ENCODE results near the gene ASIC2.

ASIC2 gene

DNA sequence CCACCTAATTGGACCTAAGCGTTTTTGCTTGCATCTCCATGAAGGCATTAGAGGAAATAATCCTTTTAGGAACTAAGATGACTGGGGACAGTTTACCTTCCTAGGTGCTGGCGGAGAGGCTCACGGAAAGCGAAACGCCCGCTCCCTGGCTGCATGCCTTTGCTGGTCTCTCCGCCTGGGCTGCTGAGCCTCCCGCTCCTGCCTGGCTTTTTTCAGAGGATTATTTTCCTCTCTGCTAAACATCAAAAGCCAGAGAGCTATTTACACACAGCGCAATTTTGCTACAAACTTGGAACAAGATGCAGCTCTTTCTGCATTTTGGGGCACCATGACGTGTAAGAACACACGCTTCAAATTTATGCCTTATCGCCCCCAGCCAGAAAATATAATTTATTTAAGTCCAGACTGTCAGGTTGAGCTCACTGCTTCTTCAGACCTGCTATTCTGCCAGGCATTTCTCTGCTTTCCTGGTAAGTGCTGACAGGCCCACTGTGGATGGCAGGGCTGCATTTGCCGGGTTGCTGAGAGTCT lies 177.0 kb downstream of the ASIC2 start:
- H3K4me3 ChIP-seq (ENCODE audit: control insufficient read depth, low read depth, low read length), result no peak overlapping the region
- TF ChIP-seq, protein P1, sequence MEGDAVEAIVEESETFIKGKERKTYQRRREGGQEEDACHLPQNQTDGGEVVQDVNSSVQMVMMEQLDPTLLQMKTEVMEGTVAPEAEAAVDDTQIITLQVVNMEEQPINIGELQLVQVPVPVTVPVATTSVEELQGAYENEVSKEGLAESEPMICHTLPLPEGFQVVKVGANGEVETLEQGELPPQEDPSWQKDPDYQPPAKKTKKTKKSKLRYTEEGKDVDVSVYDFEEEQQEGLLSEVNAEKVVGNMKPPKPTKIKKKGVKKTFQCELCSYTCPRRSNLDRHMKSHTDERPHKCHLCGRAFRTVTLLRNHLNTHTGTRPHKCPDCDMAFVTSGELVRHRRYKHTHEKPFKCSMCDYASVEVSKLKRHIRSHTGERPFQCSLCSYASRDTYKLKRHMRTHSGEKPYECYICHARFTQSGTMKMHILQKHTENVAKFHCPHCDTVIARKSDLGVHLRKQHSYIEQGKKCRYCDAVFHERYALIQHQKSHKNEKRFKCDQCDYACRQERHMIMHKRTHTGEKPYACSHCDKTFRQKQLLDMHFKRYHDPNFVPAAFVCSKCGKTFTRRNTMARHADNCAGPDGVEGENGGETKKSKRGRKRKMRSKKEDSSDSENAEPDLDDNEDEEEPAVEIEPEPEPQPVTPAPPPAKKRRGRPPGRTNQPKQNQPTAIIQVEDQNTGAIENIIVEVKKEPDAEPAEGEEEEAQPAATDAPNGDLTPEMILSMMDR (IDR thresholded peaks at IDR 0.05; ENCODE audit: control insufficient read depth, insufficient read depth, low read depth, low read length, missing control alignments), result no peak
- no peak for DNase-seq (ENCODE audit: low read depth)

DNA sequence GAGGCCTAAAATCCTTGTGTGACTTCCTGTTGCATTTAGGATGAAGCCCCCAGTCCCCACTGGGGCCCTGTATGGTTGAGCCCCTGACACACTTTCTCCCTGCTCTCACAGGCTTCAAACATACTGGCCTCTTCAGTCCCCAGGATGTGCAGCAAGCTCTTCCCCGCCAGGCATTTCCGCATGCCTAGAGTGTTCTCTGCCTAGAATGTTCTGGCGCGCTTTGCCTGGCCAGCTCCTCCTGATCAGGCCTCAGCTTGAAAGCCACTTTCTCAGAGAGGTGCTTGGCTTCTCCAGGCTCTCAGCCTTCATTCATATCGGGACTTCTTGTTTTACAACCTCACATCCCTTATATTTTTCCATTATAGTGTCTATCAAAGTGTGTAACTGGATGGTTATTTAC lies 177.7 kb downstream of the ASIC2 start:
- no peak overlapping the region for H3K4me3 ChIP-seq (ENCODE audit: control insufficient read depth, low read depth, low read length)
- TF ChIP-seq, protein P1 (IDR thresholded peaks at IDR 0.05; ENCODE audit: control insufficient read depth, insufficient read depth, low read depth, low read length, missing control alignments), result no peak
- no peak for DNase-seq (ENCODE audit: low read depth)

DNA sequence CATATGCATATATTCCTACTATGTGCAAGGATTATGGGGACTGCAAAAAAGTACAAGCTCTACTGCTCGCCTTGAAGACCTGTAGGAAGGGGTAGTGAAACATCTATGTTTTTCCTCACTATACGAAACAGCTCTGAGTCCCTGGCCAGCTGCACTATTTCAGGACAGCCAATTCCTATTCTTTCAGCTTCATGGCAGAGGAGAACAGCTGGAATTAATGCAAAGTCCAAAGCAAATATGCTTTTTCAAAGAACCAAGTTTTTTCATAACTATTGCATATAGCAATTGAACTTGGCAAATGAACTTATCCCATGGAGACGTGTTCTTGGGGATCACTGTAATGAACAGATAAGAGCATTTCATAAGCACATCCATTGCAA lies 179.1 kb downstream of the ASIC2 start:
- DNase-seq (ENCODE audit: low read depth), result no peak
- TF ChIP-seq, protein P1 (IDR thresholded peaks at IDR 0.05; ENCODE audit: control insufficient read depth, insufficient read depth, low read depth, low read length, missing control alignments), result no peak
- no peak overlapping the region for H3K4me3 ChIP-seq (ENCODE audit: control insufficient read depth, low read depth, low read length)

DNA sequence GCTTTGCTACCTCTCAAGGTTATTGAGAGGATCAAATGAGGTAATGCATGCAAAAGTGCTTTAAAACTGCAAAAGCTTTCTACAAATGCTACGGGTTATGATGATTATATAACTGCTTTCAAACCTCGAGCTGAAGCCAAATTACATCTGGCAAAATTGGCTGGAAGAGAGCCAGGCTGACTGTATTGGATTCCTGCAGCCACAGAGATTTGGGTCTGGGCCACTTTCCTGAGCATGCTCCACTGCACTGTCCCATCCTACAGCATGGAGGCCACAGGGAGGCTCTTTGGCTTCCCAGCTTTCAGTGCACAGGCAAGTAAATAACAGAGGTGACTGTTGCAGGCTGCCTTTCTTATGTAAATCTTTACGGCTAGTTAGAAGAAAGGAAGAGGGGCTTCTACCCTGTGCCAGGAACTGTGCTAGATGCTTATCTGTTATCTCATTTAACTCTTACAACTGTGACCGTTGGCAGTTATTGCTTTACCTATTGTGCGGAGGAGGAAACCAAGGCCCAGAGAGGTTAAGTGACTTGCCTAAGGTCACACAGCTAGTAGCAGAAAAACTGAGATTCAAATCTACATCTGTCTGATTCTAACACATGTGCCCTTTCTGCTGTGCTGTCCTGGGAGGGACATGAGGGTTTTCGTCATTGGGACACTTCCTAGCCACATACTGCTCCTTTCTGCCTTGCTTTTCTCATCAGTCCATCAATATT lies 179.7 kb downstream of the ASIC2 start:
- TF ChIP-seq, protein P1 (IDR thresholded peaks at IDR 0.05; ENCODE audit: control insufficient read depth, insufficient read depth, low read depth, low read length, missing control alignments), result no peak
- no peak overlapping the region for H3K4me3 ChIP-seq (ENCODE audit: control insufficient read depth, low read depth, low read length)
- DNase-seq (ENCODE audit: low read depth), result no peak

DNA sequence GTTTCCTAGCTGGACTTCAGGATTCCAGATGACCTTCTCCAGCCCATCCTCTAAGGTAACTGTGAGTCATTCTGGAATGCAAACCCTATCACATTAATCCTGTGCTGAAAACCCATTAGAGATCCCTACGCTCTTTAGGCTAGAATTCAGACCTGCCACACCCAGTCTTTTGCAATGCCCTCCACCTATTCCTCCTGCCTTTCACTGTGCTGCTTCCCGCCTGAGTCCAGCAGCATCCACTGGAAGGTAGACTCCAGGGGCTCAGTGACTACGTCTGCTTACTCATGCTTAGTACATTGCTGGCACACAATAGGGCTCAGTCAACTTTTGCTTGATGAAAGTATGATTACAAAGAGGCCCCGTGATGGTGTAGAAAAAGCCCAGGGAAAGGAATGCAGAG lies 180.3 kb downstream of the ASIC2 start:
- no peak for DNase-seq (ENCODE audit: low read depth)
- H3K4me3 ChIP-seq (ENCODE audit: control insufficient read depth, low read depth, low read length), result no peak overlapping the region
- TF ChIP-seq, protein P1 (IDR thresholded peaks at IDR 0.05; ENCODE audit: control insufficient read depth, insufficient read depth, low read depth, low read length, missing control alignments), result no peak

DNA sequence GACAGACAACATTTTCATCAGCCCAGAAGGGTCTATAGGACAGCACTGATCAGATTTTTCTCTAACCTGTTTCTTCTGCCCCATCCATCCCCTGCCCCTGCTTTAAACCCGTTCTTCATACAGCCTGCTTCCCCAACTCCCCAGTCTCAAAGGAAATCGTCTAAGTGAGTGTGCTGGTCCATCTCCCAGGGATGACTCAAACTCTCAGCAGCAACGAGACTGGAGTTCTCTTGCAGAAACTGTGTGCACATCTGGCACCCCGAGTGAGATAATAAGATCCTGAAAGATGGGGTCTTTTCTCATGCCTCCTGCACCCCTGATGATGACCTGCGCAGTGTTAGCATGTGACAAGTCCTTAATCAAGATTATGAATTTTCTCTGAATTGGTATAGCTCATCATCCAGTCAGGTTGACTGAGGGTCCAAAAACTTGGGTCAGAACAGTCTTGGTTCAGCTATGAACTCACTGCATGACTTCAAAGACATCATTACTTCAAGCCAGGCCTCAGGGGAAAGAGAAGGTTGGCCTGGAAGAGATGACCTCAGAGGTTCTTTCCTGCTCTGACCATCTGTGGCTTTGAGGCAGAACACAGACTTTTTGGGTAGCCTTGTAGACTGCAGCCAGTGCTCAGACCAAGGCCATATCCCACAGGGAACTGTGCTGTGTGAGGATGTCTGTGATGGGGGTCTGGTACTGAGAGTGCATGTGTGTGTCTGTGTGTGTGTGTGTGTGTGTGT lies 183.6 kb downstream of the ASIC2 start:
- DNase-seq (ENCODE audit: low read depth), result no peak
- TF ChIP-seq, protein P1 (IDR thresholded peaks at IDR 0.05; ENCODE audit: control insufficient read depth, insufficient read depth, low read depth, low read length, missing control alignments), result no peak
- H3K4me3 ChIP-seq (ENCODE audit: control insufficient read depth, low read depth, low read length), result no peak overlapping the region
